ENCODE results near the gene GABARAPL2. TPM values are rescaled to one million over a fixed set of nuclear protein-coding genes. Genes with fewer than 3 reads are reported as not detected.

Gene GABARAPL2
- total RNA-seq, 2 donors from 2014 or later = 35.9 to 66.2 TPM

DNA sequence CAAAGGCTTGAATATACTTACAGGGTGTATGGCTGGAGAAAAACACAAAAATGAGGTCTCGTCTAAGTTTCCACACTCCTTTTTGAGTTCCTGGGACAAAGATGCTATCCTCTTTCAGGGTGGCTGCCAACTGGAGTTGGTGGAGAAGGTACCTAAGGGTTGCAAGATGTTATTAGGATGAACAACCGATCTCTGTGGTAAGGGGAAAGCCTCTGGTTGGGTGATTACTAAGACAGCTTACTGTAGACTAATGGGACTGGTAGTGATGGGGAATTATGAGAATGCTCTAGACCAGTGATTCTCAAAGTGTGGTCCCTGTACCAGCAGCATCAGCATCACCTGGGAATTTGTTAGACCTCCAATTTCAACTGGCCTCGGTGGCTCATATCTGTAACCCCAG lies 50.9 kb downstream of the GABARAPL2 start:
- intact Hi-C loops (cut with DNase I) = loop anchor here (5.0 kb wide), 1 partner anchor 45 kb away; no protein-coding TSS in a partner anchor
- Histone ChIP-seq H3K27ac (no peak overlapping the region), H3K4me1 (peaks cover 7% of the 10 kb centered on the region), H3K36me3 (replicated peaks in 1 of 2; ENCODE audit: insufficient read depth in 1 of 2, low read depth in 2 of 2) (peaks cover 0 to 4% of the 10 kb centered on the region in 2 donors), H3K4me3 (no peak overlapping the region), H3K9me3 (no peaks in the 10 kb centered on the region), H3K27me3 (no peaks in the 10 kb centered on the region)
- DNase-seq (no peak), ATAC-seq (no peak)
- 83 to 91% methylated on average over 3 of the region's 3 CpGs for whole genome bisulfite sequencing, 2 donors
- no peak for TF ChIP-seq POLR2A (IDR thresholded peaks at IDR 0.05)
- TF ChIP-seq, protein P1, sequence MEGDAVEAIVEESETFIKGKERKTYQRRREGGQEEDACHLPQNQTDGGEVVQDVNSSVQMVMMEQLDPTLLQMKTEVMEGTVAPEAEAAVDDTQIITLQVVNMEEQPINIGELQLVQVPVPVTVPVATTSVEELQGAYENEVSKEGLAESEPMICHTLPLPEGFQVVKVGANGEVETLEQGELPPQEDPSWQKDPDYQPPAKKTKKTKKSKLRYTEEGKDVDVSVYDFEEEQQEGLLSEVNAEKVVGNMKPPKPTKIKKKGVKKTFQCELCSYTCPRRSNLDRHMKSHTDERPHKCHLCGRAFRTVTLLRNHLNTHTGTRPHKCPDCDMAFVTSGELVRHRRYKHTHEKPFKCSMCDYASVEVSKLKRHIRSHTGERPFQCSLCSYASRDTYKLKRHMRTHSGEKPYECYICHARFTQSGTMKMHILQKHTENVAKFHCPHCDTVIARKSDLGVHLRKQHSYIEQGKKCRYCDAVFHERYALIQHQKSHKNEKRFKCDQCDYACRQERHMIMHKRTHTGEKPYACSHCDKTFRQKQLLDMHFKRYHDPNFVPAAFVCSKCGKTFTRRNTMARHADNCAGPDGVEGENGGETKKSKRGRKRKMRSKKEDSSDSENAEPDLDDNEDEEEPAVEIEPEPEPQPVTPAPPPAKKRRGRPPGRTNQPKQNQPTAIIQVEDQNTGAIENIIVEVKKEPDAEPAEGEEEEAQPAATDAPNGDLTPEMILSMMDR (IDR thresholded peaks at IDR 0.05) = no peak

DNA sequence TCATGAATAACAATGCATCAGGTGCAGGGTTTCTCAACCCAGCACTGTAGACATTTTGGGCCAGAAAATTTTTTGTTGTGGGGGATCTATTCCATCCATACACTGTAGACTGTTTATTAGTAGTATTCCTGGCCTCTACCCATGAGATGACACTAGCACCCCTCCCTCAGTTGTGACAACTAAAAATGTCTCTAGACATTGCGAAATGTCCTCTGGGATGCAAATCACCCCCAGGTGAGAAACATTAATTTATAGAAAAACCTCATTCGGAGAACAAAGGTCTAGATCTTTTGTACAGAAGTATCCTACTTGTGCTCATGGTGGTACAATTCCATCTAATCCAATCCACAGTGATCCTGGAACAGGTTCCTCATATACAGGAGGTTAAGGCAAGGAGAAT lies 52.6 kb downstream of the GABARAPL2 start:
- Histone ChIP-seq H3K36me3 (replicated peaks in 1 of 2; ENCODE audit: insufficient read depth in 1 of 2, low read depth in 2 of 2) (peaks cover 0 to 4% of the 10 kb centered on the region in 2 donors), H3K9me3 (no peaks in the 10 kb centered on the region), H3K4me3 (no peak overlapping the region), H3K27ac (no peak overlapping the region), H3K27me3 (no peaks in the 10 kb centered on the region), H3K4me1 (peaks cover 12% of the 10 kb centered on the region)
- WGBS, 2 donors = 95 to 97% methylated on average over 2 of the region's 2 CpGs
- TF ChIP-seq, protein P1 (IDR thresholded peaks at IDR 0.05) = no peak
- TF ChIP-seq POLR2A (IDR thresholded peaks at IDR 0.05) = no peak
- intact Hi-C loops (cut with DNase I) = loop anchor here (5.0 kb wide), 1 partner anchor 46 kb away; no protein-coding TSS in a partner anchor
- no peak for ATAC-seq
- DNase-seq = no peak

DNA sequence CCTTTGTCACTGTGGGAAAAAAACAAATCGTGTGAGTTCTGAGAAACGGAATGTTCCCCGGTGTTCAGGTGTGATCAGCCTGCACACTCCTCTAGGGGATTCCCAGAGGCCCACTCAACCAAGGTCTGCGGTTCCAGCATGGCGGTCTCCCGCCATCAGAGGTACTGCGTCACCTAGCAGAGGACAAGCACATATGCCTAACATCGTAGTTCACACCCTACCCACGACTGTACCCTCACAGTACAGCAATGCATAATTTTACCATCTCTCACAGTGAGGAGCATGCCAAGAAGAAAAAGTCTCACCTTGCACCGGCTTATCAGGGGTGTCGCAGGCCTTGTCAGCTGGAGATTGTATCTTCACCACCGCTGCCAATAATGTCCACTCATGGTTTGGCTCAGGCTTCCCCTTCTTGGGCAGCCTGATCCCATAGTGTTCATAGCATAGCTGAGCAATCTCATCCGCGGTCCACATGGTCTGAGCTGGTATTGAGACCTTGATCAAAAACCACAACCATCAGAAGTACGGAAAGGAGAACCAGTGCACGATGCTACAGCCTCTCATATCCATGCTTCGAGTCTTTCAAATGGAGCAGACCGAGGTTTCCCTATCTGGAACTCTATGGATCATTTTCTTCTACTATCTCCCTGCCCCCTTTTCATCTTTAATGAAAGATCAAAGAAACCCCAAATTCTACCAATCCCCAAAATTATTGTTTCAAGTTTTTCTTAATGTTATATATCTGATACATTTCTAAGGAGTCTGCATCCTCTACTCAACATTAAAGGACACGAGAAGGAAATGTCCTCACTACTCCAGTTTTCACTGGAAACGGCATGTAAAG lies 54.4 kb downstream of the GABARAPL2 start:
- Histone ChIP-seq H3K4me3 (no peak overlapping the region), H3K4me1 (peaks cover 12% of the 10 kb centered on the region), H3K27me3 (no peaks in the 10 kb centered on the region), H3K27ac (no peak overlapping the region), H3K9me3 (no peaks in the 10 kb centered on the region), H3K36me3 (replicated peaks in 1 of 2; ENCODE audit: insufficient read depth in 1 of 2, low read depth in 2 of 2) (peaks cover 0 to 4% of the 10 kb centered on the region in 2 donors)
- ATAC-seq = no peak
- no peak for DNase-seq
- 78 to 84% methylated on average over 20 of the region's 20 CpGs for WGBS, 2 donors
- TF ChIP-seq, protein P1 (IDR thresholded peaks at IDR 0.05) = no peak
- no peak for TF ChIP-seq POLR2A (IDR thresholded peaks at IDR 0.05)
- intact Hi-C loops (cut with DNase I) = no loop called here

DNA sequence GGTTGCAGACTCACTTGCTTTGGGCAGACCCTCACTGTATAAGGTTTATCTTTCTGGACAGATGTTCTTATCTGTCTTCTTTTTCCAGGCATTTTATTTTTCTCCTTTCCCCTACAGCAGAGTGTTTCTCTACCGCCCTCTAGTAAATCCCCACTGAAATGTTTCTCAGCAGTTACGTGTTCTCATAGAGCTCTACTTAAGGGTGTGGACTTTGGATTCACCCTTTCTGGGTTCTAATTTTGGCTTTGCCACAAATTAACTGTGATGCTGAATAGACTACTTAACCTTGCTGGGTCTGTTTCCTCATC lies 54.9 kb downstream of the GABARAPL2 start:
- no peak overlapping the region for H3K4me3 ChIP-seq
- no peak for DNase-seq
- intact Hi-C loops (cut with DNase I) = no loop called here
- 10 to 50% methylated on average over 2 of the region's 2 CpGs for WGBS, 2 donors
- peaks cover 12% of the 10 kb centered on the region for H3K4me1 ChIP-seq
- TF ChIP-seq, protein P1 (IDR thresholded peaks at IDR 0.05) = peak in 3 of 7 experiments; percentile 17 to 34 (median 22)
- no peak for TF ChIP-seq POLR2A (IDR thresholded peaks at IDR 0.05)
- H3K27me3 ChIP-seq = no peaks in the 10 kb centered on the region
- peaks cover 0 to 4% of the 10 kb centered on the region in 2 donors for H3K36me3 ChIP-seq (replicated peaks in 1 of 2; ENCODE audit: insufficient read depth in 1 of 2, low read depth in 2 of 2)
- H3K9me3 ChIP-seq = no peaks in the 10 kb centered on the region
- no peak overlapping the region for H3K27ac ChIP-seq
- no peak for ATAC-seq

Data from body of pancreas (tissue), 4 donors.